A549 (cell line): ENCODE results near the gene PRSS21. TPM values are rescaled to one million over a fixed set of nuclear protein-coding genes. Genes with fewer than 3 reads are reported as not detected.

Source experiments
- ATAC-seq, 2 experiments: fragments of 200-7000 bp in 1 of 2; fragments of >200 bp in 1 of 2; cut with Nextera tagmentation in 1 of 2; cut with Tn5 transposase in 1 of 2; 3 replicates each; pipeline versions ENCODE4 v1.8.0 to v1.9.1; 2018 to 2020; ENCODE audit warnings: mild to moderate bottlenecking in 1 of 2, moderate library complexity in 1 of 2
- CTCF ChIA-PET: fragments of 300-600 bp; sonication (Branson Sonifier 250); formaldehyde crosslinking; extraction: SDS; loops from one replicate; lab custom pipeline; 2021; ENCODE audit warnings: antibody characterized with exemption, inconsistent platforms; lab: Yijun Ruan, JAX
- POLR2A ChIA-PET: fragments of 350-600 bp; formaldehyde crosslinking; extraction: SDS; loops from one replicate; lab custom pipeline; 2021; ENCODE audit warnings: antibody characterized with exemption, inconsistent platforms; lab: Yijun Ruan, JAX
- DNase-seq, 2 experiments: peaks; one replicate each; pipeline versions ENCODE4 v3.0.0 to v3.0.0-alpha.2; 2011 to 2016; ENCODE audit warnings: low read depth in 1 of 2, low spot score in 1 of 2
- FAIRE-seq: peaks from 2 replicates; lab custom pipeline; 2011; peaks lifted over from hg19 to GRCh38; lab: Jason Lieb, UNC
- H3K27ac ChIP-seq, 2 experiments: fragments of >200 bp; sonication (Bioruptor Twin); formaldehyde crosslinking; 3 replicates each; pipeline ENCODE4 v1.5.1; 2016 to 2017
- H3K4me1 ChIP-seq: fragments of >200 bp; sonication (Bioruptor Twin); formaldehyde crosslinking; 3 replicates; pipeline ENCODE4 v1.6.1; 2016
- H3K4me2 ChIP-seq: fragments of >200 bp; sonication (Bioruptor Twin); formaldehyde crosslinking; 3 replicates; pipeline ENCODE4 v1.6.1; 2016
- H3K4me3 ChIP-seq: fragments of >200 bp; sonication (Bioruptor Twin); formaldehyde crosslinking; 3 replicates; pipeline ENCODE4 v1.5.1; 2016
- H3K9me3 ChIP-seq: fragments of >200 bp; sonication (Bioruptor Twin); formaldehyde crosslinking; 3 replicates; pipeline ENCODE4 v1.6.1; 2016
- BHLHE40 ChIP-seq: IDR thresholded peaks from 2 replicates; pipeline ENCODE4 v1.6.1; 2012; ENCODE audit warnings: low read depth, low read length, inconsistent platforms
- CBX8 ChIP-seq: fragments of 200-600 bp; sonication (generic); IDR thresholded peaks from 2 replicates; pipeline ENCODE4 v1.6.1; 2016
- CTCF ChIP-seq: fragments of >200 bp; sonication (Bioruptor Twin); formaldehyde crosslinking; IDR thresholded peaks from 3 replicates; pipeline ENCODE4 v1.5.1; 2016
- GATA3 ChIP-seq: IDR thresholded peaks from 2 replicates; pipeline ENCODE4 v1.6.1; 2012; ENCODE audit warnings: borderline replicate concordance
- HDAC2 ChIP-seq: fragments of 200-600 bp; sonication (generic); IDR thresholded peaks from 2 replicates; pipeline ENCODE4 v1.6.1; 2016
- HEYL ChIP-seq: fragments of 250-450 bp; sonication (Bioruptor Pico); IDR thresholded peaks from 2 replicates; pipeline ENCODE4 v1.8.0; 2021; ENCODE audit warnings: mild to moderate bottlenecking, moderate library complexity
- HOXB13 ChIP-seq: fragments of 250-450 bp; sonication (Bioruptor Pico); IDR thresholded peaks from 2 replicates; pipeline ENCODE4 v1.5.0; 2020; ENCODE audit warnings: low read depth, mild to moderate bottlenecking, moderate library complexity
- JUNB ChIP-seq: fragments of >200 bp; sonication (Bioruptor Twin); formaldehyde crosslinking; IDR thresholded peaks from 2 replicates; pipeline ENCODE4 v1.6.1; 2016
- KDM5A ChIP-seq: fragments of 200-600 bp; sonication (generic); IDR thresholded peaks from 2 replicates; pipeline ENCODE4 v1.6.1; 2016; ENCODE audit warnings: antibody characterized with exemption, mild to moderate bottlenecking
- MAFK ChIP-seq: fragments of 450-650 bp; IDR thresholded peaks from 2 replicates; pipeline ENCODE4 v1.6.1; 2014; ENCODE audit not compliant: partially characterized antibody
- MAX ChIP-seq: IDR thresholded peaks from 2 replicates; pipeline ENCODE4 v1.6.1; 2012
- MYC ChIP-seq: IDR thresholded peaks from 2 replicates; pipeline ENCODE4 v1.6.1; 2012; ENCODE audit warnings: mild to moderate bottlenecking, inconsistent platforms, low read length, improper control_type of control experiment, borderline replicate concordance
- PHF8 ChIP-seq: fragments of 200-600 bp; sonication (generic); IDR thresholded peaks from 2 replicates; pipeline ENCODE4 v1.6.1; 2016; ENCODE audit warnings: low read depth, mild to moderate bottlenecking, antibody characterized with exemption, moderate library complexity, borderline replicate concordance
- POLR2A ChIP-seq: IDR thresholded peaks from 2 replicates; pipeline ENCODE4 v1.6.1; 2012; ENCODE audit warnings: mild to moderate bottlenecking, low read length
- RAD21 ChIP-seq, 2 experiments: fragments of >200 bp in 1 of 2; sonication (Bioruptor Twin) in 1 of 2; formaldehyde crosslinking in 1 of 2; IDR thresholded peaks in 1 of 2; conservative IDR thresholded peaks in 1 of 2; 2 replicates in 1 of 2; 3 replicates in 1 of 2; pipeline ENCODE4 v1.6.1; 2012 to 2018; ENCODE audit warnings: inconsistent platforms in 1 of 2
- RFX5 ChIP-seq: fragments of 450-650 bp; IDR thresholded peaks from 2 replicates; pipeline ENCODE4 v1.7.1; 2014; ENCODE audit warnings: antibody characterized with exemption, mild to moderate bottlenecking, moderate library complexity
- RNF2 ChIP-seq: fragments of 200-600 bp; sonication (generic); IDR thresholded peaks from 2 replicates; pipeline ENCODE4 v1.6.1; 2016; ENCODE audit warnings: low read depth, mild to moderate bottlenecking, antibody characterized with exemption, moderate library complexity, borderline replicate concordance
- SMC3 ChIP-seq: fragments of >200 bp; sonication (Bioruptor Twin); formaldehyde crosslinking; IDR thresholded peaks from 3 replicates; pipeline ENCODE4 v1.6.1; 2018; ENCODE audit warnings: inconsistent platforms
- SREBF2 ChIP-seq: fragments of 450-650 bp; IDR thresholded peaks from 2 replicates; pipeline ENCODE4 v1.6.1; 2014; ENCODE audit warnings: mild to moderate bottlenecking, moderate library complexity
- TFCP2L1 ChIP-seq: fragments of 250-450 bp; sonication (Bioruptor Pico); IDR thresholded peaks from 2 replicates; pipeline ENCODE4 v1.5.0; 2021; ENCODE audit warnings: mild to moderate bottlenecking
- ZNF302 ChIP-seq: fragments of 250-450 bp; sonication (Bioruptor Pico); IDR thresholded peaks from 2 replicates; pipeline ENCODE4 v1.9.0; 2021; ENCODE audit warnings: inconsistent platforms, mild to moderate bottlenecking, moderate library complexity
- WGBS: methylation state at CpG from one replicate; pipeline ENCODE4 v1.1.6; 2017; ENCODE audit errors: missing lambda C conversion rate; 5-methylcytosine and 5-hydroxymethylcytosine counted together
- polyA plus RNA-seq, 4 experiments: library from polyadenylated mRNA; depleted of rRNA in 3 of 4; stranded (reverse); fragments of >200 nt; fragmentation: RNase III in 1 of 4; extraction: RNeasy Plus Mini Kit Qiagen cat#74134 plus additional on column Dnase treatment in 1 of 4; gene quantifications; 2 replicates in 3 of 4; 3 replicates in 1 of 4; pipeline ENCODE4 v1.2.3, GENCODE V29; 2011 to 2017
- TF ChIP-seq, protein P1 (sequence below): fragments of >200 bp; sonication (Bioruptor Twin); formaldehyde crosslinking; IDR thresholded peaks from 3 replicates; pipeline ENCODE4 v1.6.1; 2016

Gene PRSS21
- polyA plus RNA-seq, 2 of the 4 experiments (the other 2 are of a cell fraction): 0.12 to 0.23 TPM

DNA sequence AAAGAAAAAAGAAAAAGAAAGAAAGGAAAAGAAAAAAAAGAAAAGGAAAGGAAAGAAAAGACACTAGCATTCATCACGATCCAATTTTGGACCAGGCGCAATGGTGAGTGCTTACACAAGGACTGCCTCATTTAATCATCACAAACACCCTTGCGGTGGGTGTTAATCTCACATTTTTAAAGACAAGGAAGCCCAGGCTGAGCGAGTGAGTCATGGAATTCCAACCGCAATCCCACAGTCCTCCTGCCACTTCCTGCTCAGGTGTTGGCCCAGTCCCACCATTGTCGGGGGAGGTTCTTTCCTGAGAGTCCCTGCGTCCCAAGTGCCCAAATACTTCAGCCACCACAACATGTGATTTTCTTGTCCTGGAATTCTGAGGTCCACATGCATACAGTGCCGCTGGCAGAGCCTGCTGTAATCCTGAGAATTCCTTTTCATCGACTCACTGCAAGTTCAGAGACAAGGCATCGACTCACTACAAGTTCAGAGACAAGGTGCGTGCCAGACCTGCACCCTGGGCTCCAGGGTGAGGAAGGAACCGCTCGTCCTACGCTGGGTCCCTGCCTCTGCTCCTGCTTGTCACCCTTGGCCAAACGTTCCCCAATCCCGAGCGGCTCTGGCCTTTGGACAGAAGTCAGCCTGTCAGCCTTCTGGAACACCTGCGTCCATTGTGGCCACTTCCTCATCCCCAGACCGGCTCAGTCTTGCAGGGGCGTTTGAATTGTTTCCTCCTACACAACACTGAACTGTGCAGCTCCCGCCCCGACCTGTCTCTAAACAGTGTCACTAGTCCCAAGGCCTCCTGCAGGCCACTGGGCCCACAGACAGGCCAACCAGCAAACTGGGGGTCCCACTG lies 18.8 kb downstream of the PRSS21 start (continued):
- peak; percentile 62; the same call in 1 of the 2 replicates for TF ChIP-seq GATA3
- 0 out of 2 replicates have a peak, but pooled peaks have one; percentile 17 for TF ChIP-seq BHLHE40

DNA sequence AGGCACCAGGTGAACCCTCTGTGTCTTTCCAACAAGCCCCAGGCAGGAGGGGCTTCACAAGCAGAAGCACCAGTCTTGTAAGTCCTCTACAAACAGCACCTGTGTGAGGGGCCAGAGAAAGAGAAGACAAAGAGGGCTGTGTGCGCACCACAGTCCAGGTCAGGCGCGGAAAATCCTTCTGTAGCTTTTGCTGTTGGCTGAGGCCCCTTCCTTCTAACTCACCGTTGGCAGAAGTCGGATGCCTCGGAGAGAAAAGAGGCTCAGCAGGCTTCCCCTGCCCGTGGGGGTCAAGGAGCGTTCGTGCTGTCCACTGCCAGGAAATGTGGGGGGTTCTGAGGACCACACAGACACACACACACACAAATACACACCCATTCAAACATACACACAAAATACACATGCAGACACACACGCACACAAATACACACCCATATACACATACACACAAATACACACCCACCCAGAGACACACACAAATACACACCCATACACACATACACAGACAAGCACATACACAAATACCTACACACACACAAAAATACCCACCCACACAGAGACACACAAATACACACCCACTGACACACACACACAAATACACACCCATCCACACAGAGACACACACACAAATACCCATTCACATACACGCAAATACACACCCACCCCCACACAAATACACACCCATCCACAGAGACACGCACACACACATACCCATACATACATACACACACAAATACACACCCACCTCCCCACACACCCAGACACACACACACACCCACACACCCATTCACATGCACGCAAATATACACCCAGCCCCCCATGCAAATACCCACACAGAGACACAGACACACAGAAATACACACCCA lies 19.8 kb downstream of the PRSS21 start:
- WGBS: 84% methylated on average over 13 of the region's 13 CpGs
- TF ChIP-seq GATA3 (no peak), ZNF302 (no peak), TFCP2L1 (no peak), SREBF2 (no peak), POLR2A (no peak), HDAC2 (no peak), CBX8 (no peak), RNF2 (no peak), MAX (no peak), MAFK (no peak), RAD21 (conservative IDR thresholded peaks at IDR 0.05 in 1 of 2, IDR thresholded peaks at IDR 0.05 in 1 of 2) (no peak), PHF8 (no peak), RFX5 (no peak), JUNB (no peak)
- TF ChIP-seq, protein P1, sequence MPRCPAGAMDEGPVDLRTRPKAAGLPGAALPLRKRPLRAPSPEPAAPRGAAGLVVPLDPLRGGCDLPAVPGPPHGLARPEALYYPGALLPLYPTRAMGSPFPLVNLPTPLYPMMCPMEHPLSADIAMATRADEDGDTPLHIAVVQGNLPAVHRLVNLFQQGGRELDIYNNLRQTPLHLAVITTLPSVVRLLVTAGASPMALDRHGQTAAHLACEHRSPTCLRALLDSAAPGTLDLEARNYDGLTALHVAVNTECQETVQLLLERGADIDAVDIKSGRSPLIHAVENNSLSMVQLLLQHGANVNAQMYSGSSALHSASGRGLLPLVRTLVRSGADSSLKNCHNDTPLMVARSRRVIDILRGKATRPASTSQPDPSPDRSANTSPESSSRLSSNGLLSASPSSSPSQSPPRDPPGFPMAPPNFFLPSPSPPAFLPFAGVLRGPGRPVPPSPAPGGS: no peak
- peaks cover 41% of the 10 kb centered on the region for H3K4me1 ChIP-seq
- ChIA-PET CTCF (interaction anchor here (1.0 to 1.6 kb wide), 2 partner anchors 31 to 82 kb away, joined by 3 to 10 read pairs; no protein-coding TSS in a partner anchor), POLR2A (interaction anchor here (0.8 kb wide), 1 partner anchor 31 kb away, joined by 4 read pairs; no protein-coding TSS in a partner anchor)
- FAIRE-seq (no peak), DNase-seq (no peak), ATAC-seq (no peak)
- H3K27ac ChIP-seq: peak overlapping the region; percentile 79 to 90
- H3K4me2 ChIP-seq: peak overlapping the region; percentile 60
- no peak overlapping the region for H3K4me3 ChIP-seq
- no peaks in the 10 kb centered on the region for H3K9me3 ChIP-seq

DNA sequence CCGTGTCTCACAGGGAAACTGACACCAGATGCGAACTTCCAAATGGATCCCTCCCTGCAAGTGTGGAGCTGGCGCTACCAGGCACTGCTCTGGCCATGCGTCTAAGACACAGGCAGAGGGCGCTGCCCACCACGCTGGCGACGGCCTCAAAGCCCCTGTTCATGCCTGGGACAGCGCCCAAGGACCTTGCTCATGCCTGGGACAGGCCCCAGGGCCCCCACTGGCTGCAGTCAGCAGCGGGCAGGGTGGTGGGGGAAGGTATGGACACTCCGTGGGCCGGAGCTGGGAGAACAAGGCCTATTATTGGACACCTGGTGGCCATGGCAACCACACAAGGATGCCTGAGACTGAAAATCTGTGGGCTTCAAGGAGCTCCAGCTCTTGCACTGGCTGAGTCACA lies 21.9 kb downstream of the PRSS21 start:
- Histone ChIP-seq H3K9me3 (no peaks in the 10 kb centered on the region), H3K4me3 (no peak overlapping the region), H3K27ac (peak overlapping the region; percentile 60 to 90), H3K4me2 (peak overlapping the region; percentile 17; the same call in 1 of the 3 replicates), H3K4me1 (peaks cover 41% of the 10 kb centered on the region)
- peak; percentile 85 to 88 for DNase-seq
- TF ChIP-seq KDM5A (no peak), SMC3 (peak; percentile 97), CTCF (peak; percentile 86), HEYL (no peak), MYC (0 out of 2 replicates have a peak, but pooled peaks have one; percentile 25), MAX (peak; percentile 60), HOXB13 (no peak), RAD21 (conservative IDR thresholded peaks at IDR 0.05 in 1 of 2, IDR thresholded peaks at IDR 0.05 in 1 of 2) (peak; percentile 90 to 96)
- WGBS: 33% methylated on average over 2 of the region's 12 CpGs
- FAIRE-seq: peak; percentile 51
- POLR2A ChIA-PET: interaction anchor here (1.0 to 3.2 kb wide), 5 partner anchors 20 to 157 kb away, joined by 3 to 52 read pairs (median 6); partner anchors contain the start of genes FLYWCH2 and KCTD5
- peak; percentile 76 to 91 for ATAC-seq
- CTCF ChIA-PET: interaction anchor here (0.6 to 3.8 kb wide), 42 partner anchors 10 to 494 kb away, joined by 3 to 295 read pairs (median 6); partner anchors contain the start of genes ELOB, FLYWCH1, FLYWCH2 and PRSS22
